Measurements from ENCODE around the gene PAK6.

GRCh38 chr15:40290918-40291574 is 52.2 kb downstream of the PAK6 start:
- no peak for TF ChIP-seq EZH2 (IDR thresholded peaks at IDR 0.05; ENCODE audit: borderline replicate concordance, low read length)
- TF ChIP-seq, protein P1, sequence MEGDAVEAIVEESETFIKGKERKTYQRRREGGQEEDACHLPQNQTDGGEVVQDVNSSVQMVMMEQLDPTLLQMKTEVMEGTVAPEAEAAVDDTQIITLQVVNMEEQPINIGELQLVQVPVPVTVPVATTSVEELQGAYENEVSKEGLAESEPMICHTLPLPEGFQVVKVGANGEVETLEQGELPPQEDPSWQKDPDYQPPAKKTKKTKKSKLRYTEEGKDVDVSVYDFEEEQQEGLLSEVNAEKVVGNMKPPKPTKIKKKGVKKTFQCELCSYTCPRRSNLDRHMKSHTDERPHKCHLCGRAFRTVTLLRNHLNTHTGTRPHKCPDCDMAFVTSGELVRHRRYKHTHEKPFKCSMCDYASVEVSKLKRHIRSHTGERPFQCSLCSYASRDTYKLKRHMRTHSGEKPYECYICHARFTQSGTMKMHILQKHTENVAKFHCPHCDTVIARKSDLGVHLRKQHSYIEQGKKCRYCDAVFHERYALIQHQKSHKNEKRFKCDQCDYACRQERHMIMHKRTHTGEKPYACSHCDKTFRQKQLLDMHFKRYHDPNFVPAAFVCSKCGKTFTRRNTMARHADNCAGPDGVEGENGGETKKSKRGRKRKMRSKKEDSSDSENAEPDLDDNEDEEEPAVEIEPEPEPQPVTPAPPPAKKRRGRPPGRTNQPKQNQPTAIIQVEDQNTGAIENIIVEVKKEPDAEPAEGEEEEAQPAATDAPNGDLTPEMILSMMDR (IDR thresholded peaks at IDR 0.05; ENCODE audit: low read length), result no peak

All from OCI-LY1 (cell line).